Measurements from ENCODE around the gene ERC2. TPM values are rescaled to one million over a fixed set of nuclear protein-coding genes. Genes with fewer than 3 reads are reported as not detected.

Gene ERC2
- total and polyA plus RNA-seq, 2 of the 8 experiments (the other 6 are each of a cell fraction or from before 2014, with no cell fraction given), result 16.4 to 22.8 TPM

DNA sequence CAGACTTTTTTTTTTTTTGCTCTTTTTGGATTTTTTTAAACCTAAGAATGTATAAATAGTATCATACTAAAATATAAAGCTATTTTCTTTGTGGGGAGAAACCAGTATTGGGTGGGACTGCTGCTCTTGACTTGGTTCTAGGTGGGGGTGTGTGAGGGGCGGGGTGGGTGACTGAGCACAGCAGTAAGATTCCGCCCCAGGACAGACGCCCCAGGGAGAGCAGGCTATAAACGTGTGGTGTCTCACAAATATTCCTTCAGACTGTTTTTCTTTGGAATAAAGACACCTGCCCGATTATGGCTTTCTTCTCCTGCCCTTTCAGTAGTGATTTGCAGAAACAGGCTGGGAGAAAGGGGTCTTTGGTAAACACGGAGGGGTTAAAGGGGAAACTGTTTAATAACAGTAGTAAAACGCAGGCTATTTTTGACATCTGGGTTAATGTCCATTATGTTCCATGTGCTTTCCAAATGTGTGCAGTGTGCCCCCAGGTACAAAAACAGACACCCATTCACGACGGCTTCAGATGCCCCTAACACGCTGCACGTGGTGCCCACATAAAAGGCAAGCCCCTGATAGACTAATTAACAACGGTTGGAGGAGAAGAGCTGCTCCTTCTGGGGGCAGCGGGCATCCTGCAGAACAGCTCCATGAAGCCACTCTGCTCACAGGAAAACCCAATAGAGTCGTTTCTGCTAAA is 952.6 kb downstream of the ERC2 start (continued):
- TF ChIP-seq RXRA (IDR thresholded peaks at IDR 0.05; ENCODE audit: insufficient read depth, low read depth, low read length), result no peak
- TF ChIP-seq ZNF274 (IDR thresholded peaks at IDR 0.05; ENCODE audit: borderline replicate concordance, extremely low read depth, low read length), result no peak
- no peak for TF ChIP-seq SAP30 (IDR thresholded peaks at IDR 0.05; ENCODE audit: insufficient read depth, insufficient replicate concordance, low read length)
- no peak for TF ChIP-seq NANOG (IDR thresholded peaks at IDR 0.05; ENCODE audit: insufficient read depth, low read depth, low read length, poor library complexity, severe bottlenecking)
- no peak for TF ChIP-seq BCL11A (IDR thresholded peaks at IDR 0.05; ENCODE audit: low read depth in 2 of 2, low read length in 2 of 2)
- no peak for TF ChIP-seq TBP (IDR thresholded peaks at IDR 0.05; ENCODE audit: low read depth, low read length)
- no peak for TF ChIP-seq POLR2A (IDR thresholded peaks at IDR 0.05; ENCODE audit: control extremely low read depth in 1 of 2, low read depth in 2 of 2, low read length in 2 of 2)

Measured in H1 (cell line).